ENCODE results near the gene C4B. TPM values are rescaled to one million over a fixed set of nuclear protein-coding genes. Genes with fewer than 3 reads are reported as not detected.

Gene C4B
- total RNA-seq, 3 donors from 2014 or later: 5.6 to 323 (median 298) TPM

- Histone ChIP-seq H3K27ac (peak overlapping the region in 1 of 2 donors; percentile 12), H3K4me1 (peaks cover 8 to 12% of the 10 kb centered on the region in 2 donors), H3K9me3 (no peaks in the 10 kb centered on the region), H3K36me3 (no peaks in the 10 kb centered on the region), H3K4me3 (no peak overlapping the region), H3K27me3 (no peaks in the 10 kb centered on the region)
- intact Hi-C loops (cut with DNase I; ENCODE audit: low total_unique reads): no loop called here
- TF ChIP-seq POLR2AphosphoS5 (IDR thresholded peaks at IDR 0.05) (no peak), POLR2A (IDR thresholded peaks at IDR 0.05) (no peak)
- DNase-seq (ENCODE audit: low spot score in 2 of 2): no peak
These were observed 46.3 kb upstream of the C4B start for GRCh38 chr6:31968326-31968725.

GRCh38 chr6:31968791-31969711, 45.5 kb upstream of the C4B start:
- intact Hi-C loops (cut with DNase I; ENCODE audit: low total_unique reads): no loop called here
- H3K27me3 ChIP-seq: no peaks in the 10 kb centered on the region
- no peaks in the 10 kb centered on the region for H3K9me3 ChIP-seq
- H3K27ac ChIP-seq: no peak overlapping the region
- H3K4me1 ChIP-seq: peaks cover 8 to 15% of the 10 kb centered on the region in 2 donors
- no peak overlapping the region for H3K4me3 ChIP-seq
- DNase-seq (ENCODE audit: low spot score in 2 of 2): no peak
- TF ChIP-seq CTCF (IDR thresholded peaks at IDR 0.05) (no peak), POLR2AphosphoS5 (IDR thresholded peaks at IDR 0.05) (no peak), POLR2A (IDR thresholded peaks at IDR 0.05) (no peak)
- no peaks in the 10 kb centered on the region for H3K36me3 ChIP-seq

DNA sequence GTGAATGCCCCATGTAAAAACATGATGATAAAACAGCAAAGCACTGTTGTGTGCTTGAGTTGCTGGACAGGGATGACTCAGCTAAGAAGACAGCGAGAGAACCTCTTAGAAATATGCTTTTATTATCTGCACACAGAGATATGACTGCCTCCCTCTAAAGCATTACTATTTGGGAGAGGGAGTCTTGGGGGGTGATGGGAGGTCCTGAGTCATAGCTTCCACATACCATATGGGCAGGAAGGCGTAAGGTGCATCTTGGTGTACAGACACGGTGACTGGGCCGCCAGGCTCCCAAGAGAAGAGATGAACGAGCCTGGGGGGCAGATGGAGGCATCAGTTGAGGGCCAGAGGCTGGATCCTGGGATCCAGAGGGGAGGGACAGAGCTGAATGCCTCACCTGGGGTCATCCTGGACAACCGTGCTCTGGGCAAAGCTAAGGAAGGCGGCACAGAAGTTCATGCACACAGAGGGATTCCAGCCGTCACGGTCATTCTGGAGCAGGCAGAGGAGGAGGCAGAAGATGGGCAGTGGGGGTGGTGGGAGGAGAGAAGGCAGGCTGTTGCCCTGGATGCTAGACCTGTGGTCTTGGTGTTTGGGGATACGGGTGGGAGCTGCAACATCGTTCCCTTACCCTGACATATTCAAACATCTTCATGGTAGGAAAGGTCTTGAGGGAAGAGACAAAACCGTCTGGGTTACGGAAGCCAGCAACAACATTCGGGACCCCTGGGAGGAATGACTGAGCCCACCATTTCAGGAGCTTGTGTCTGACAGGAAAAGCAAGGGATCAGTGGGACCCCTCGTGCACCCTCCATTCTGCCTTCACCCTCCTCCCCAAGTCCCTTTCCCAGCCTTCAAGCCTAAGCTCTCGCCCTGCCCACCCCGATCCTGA, 44.6 kb upstream of the C4B start:
- Histone ChIP-seq H3K4me3 (no peak overlapping the region), H3K9me3 (no peaks in the 10 kb centered on the region), H3K27ac (peak overlapping the region; percentile 99), H3K4me1 (peaks cover 8 to 15% of the 10 kb centered on the region in 2 donors), H3K27me3 (no peaks in the 10 kb centered on the region), H3K36me3 (no peaks in the 10 kb centered on the region)
- intact Hi-C loops (cut with DNase I; ENCODE audit: low total_unique reads): loop anchor here (2.0 kb wide), 1 partner anchor 69 kb away; no protein-coding TSS in a partner anchor
- no peak for DNase-seq (ENCODE audit: low spot score in 2 of 2)
- TF ChIP-seq CTCF (IDR thresholded peaks at IDR 0.05) (no peak), POLR2A (IDR thresholded peaks at IDR 0.05) (no peak), POLR2AphosphoS5 (IDR thresholded peaks at IDR 0.05) (no peak)

DNA sequence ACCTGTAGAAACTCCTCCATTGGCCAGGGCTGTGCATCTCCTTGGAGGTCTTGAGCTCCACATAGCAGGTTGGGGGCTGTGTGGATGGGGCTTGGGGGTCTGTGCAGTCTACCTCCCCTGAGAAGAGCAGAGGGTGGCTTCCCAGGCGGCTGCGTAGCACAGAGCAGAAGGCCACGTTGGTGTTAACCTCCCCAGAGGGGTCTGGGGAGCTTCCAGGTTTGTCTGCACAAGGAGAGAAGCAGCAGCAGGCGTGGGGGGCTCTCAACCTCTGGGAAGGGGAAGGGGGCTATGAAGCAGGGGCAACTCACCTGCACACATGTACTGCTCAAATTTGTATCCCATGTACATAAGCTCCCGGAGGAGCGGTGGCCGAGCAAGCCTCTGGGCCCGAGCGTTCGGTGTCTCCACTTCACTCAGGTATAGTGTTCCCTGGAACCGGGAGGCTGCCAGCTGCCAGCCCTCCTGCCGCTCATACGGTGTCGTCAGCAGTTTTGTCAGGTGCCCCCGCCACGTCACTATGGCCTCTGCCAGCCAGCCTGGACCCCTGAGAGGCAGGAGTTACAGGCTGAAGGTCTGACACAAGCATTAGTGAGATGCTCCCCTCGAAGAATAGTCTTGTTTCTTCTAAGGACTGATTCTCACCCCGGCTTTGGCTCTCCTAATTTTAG, 43.9 kb upstream of the C4B start:
- Histone ChIP-seq H3K4me1 (peaks cover 8 to 15% of the 10 kb centered on the region in 2 donors), H3K4me3 (peak overlapping the region; percentile 60 to 99 (median 73)), H3K27me3 (no peaks in the 10 kb centered on the region), H3K9me3 (no peaks in the 10 kb centered on the region), H3K27ac (peak overlapping the region; percentile 99), H3K36me3 (no peaks in the 10 kb centered on the region)
- no peak for DNase-seq (ENCODE audit: low spot score in 2 of 2)
- intact Hi-C loops (cut with DNase I; ENCODE audit: low total_unique reads): loop anchor here (2.0 kb wide), 1 partner anchor 70 kb away; no protein-coding TSS in a partner anchor
- TF ChIP-seq POLR2AphosphoS5 (IDR thresholded peaks at IDR 0.05) (no peak), POLR2A (IDR thresholded peaks at IDR 0.05) (no peak), CTCF (IDR thresholded peaks at IDR 0.05) (no peak)

Measured in breast epithelium (tissue), 4 donors.